ENCODE data around the gene UGT1A8. TPM values are rescaled to one million over a fixed set of nuclear protein-coding genes. Genes with fewer than 3 reads are reported as not detected.
"Not testable (repeated sequence)": the region's sequence is repeated elsewhere in the genome, so short reads cannot be mapped to it uniquely, and the experiment has no call there.

The UGT1A8 gene
- total RNA-seq, 1 donor from 2014 or later: not detected

GRCh38 chr2:233620204-233620603 lies 2.8 kb downstream of the UGT1A8 start:
- DNase-seq (no peak), ATAC-seq (ENCODE audit: low read depth) (no peak)
- intact Hi-C loops (cut with micrococcal nuclease): no loop called here
- H3K36me3 Mint-ChIP-seq (ENCODE audit: low read depth): no peaks in the 10 kb centered on the region
- H3K4me3 Mint-ChIP-seq: no peak overlapping the region
- no peak overlapping the region for H3K27ac Mint-ChIP-seq
- POLR2A ChIA-PET: no interaction called here
- TF ChIP-seq, protein P1, sequence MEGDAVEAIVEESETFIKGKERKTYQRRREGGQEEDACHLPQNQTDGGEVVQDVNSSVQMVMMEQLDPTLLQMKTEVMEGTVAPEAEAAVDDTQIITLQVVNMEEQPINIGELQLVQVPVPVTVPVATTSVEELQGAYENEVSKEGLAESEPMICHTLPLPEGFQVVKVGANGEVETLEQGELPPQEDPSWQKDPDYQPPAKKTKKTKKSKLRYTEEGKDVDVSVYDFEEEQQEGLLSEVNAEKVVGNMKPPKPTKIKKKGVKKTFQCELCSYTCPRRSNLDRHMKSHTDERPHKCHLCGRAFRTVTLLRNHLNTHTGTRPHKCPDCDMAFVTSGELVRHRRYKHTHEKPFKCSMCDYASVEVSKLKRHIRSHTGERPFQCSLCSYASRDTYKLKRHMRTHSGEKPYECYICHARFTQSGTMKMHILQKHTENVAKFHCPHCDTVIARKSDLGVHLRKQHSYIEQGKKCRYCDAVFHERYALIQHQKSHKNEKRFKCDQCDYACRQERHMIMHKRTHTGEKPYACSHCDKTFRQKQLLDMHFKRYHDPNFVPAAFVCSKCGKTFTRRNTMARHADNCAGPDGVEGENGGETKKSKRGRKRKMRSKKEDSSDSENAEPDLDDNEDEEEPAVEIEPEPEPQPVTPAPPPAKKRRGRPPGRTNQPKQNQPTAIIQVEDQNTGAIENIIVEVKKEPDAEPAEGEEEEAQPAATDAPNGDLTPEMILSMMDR (IDR thresholded peaks at IDR 0.05): no peak
- H3K27me3 Mint-ChIP-seq: peaks cover 32% of the 10 kb centered on the region
- peaks cover 4% of the 10 kb centered on the region for H3K9me3 Mint-ChIP-seq
- CTCF ChIA-PET: no interaction called here
- no peaks in the 10 kb centered on the region for H3K4me1 Mint-ChIP-seq

GRCh38 chr2:233621863-233622262 lies 4.4 kb downstream of the UGT1A8 start:
- DNase-seq; H3K4me1 Mint-ChIP-seq; intact Hi-C loops (cut with micrococcal nuclease); POLR2A ChIA-PET; H3K36me3 Mint-ChIP-seq (ENCODE audit: low read depth); H3K9me3 Mint-ChIP-seq; H3K27ac Mint-ChIP-seq; CTCF ChIA-PET; H3K4me3 Mint-ChIP-seq; ATAC-seq (ENCODE audit: low read depth): not testable (repeated sequence)
- H3K27me3 Mint-ChIP-seq: peaks cover 23% of the 10 kb centered on the region

DNA sequence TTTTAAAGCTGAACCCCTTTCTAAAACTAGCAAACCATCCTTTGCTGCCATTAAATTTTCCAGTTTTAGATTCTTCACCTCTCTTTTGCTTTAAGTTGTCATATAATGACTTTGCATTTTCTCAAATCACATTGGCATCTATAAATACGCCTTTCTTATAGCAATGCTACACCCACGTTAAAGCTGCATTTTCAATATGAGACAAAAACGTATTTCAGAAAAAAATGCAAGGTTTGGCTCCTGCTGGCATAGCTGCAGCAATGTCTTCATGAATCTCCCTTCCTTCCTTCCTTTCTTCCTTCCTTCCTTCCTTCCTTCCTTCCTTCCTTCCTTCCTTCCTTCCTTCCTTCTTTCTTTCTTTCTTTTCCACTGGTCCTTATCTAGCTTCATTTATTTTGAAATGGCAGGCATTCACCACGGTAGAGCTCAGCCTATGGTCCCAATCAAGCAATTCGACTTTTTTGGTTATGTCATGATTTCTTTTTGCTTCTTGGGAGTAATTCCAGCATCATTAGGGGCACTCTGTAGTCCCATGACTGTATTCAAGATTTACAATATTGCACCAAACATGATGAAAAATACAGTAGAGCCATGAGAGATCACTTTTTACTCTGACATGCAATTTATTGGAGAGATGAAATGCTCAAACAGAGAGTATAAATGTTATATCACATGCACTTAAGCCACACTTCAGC lies 10.0 kb downstream of the UGT1A8 start:
- no peak overlapping the region for H3K4me3 Mint-ChIP-seq
- DNase-seq (no peak), ATAC-seq (ENCODE audit: low read depth) (no peak)
- H3K4me1 Mint-ChIP-seq: no peaks in the 10 kb centered on the region
- CTCF ChIA-PET: interaction anchor here (0.7 kb wide), 1 partner anchor 37 kb away, joined by 3 read pairs; no protein-coding TSS in a partner anchor
- H3K9me3 Mint-ChIP-seq: peaks cover 24% of the 10 kb centered on the region
- H3K27me3 Mint-ChIP-seq: peaks cover 30% of the 10 kb centered on the region
- TF ChIP-seq, protein P1 (IDR thresholded peaks at IDR 0.05): no peak
- intact Hi-C loops (cut with micrococcal nuclease): no loop called here
- POLR2A ChIA-PET: interaction anchor here (0.7 kb wide), 1 partner anchor 130 kb away, joined by 11 read pairs; no protein-coding TSS in a partner anchor
- no peak overlapping the region for H3K27ac Mint-ChIP-seq
- no peaks in the 10 kb centered on the region for H3K36me3 Mint-ChIP-seq (ENCODE audit: low read depth)

DNA sequence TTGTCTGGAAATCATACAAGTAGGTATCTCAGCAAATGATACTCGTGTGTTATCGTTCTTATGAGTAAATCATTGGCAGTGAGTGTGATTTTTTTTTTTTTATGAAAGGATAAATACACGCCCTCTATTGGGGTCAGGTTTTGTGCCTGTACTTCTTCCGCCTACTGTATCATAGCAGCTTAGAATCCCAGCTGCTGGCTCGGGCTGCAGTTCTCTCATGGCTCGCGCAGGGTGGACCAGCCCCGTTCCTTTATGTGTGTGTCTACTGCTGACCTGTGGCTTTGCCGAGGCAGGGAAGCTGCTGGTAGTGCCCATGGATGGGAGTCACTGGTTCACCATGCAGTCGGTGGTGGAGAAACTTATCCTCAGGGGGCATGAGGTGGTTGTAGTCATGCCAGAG lies 18.9 kb downstream of the UGT1A8 start, which contains the start of gene UGT1A10:
Gene UGT1A10 (plus strand): TSS at position 143 of the 400 bp plus-strand sequence. CDS start 75 bp downstream, at position 218.
- H3K27me3 Mint-ChIP-seq: peaks cover 47% of the 10 kb centered on the region
- ATAC-seq (ENCODE audit: low read depth); H3K27ac Mint-ChIP-seq; POLR2A ChIA-PET; H3K4me1 Mint-ChIP-seq; intact Hi-C loops (cut with micrococcal nuclease); H3K4me3 Mint-ChIP-seq; H3K36me3 Mint-ChIP-seq (ENCODE audit: low read depth); CTCF ChIA-PET; DNase-seq; H3K9me3 Mint-ChIP-seq: not testable (repeated sequence)

GRCh38 chr2:233638836-233639235 lies 21.4 kb downstream of the UGT1A8 start:
- H3K36me3 Mint-ChIP-seq (ENCODE audit: low read depth): no peaks in the 10 kb centered on the region
- intact Hi-C loops (cut with micrococcal nuclease): no loop called here
- TF ChIP-seq, protein P1 (IDR thresholded peaks at IDR 0.05): no peak
- DNase-seq (no peak), ATAC-seq (ENCODE audit: low read depth) (no peak)
- ChIA-PET POLR2A (no interaction called here), CTCF (no interaction called here)
- H3K27ac Mint-ChIP-seq: no peak overlapping the region
- H3K4me1 Mint-ChIP-seq: peaks cover 9% of the 10 kb centered on the region
- peaks cover 5% of the 10 kb centered on the region for H3K9me3 Mint-ChIP-seq
- H3K4me3 Mint-ChIP-seq: no peak overlapping the region
- peaks cover 26% of the 10 kb centered on the region for H3K27me3 Mint-ChIP-seq

DNA sequence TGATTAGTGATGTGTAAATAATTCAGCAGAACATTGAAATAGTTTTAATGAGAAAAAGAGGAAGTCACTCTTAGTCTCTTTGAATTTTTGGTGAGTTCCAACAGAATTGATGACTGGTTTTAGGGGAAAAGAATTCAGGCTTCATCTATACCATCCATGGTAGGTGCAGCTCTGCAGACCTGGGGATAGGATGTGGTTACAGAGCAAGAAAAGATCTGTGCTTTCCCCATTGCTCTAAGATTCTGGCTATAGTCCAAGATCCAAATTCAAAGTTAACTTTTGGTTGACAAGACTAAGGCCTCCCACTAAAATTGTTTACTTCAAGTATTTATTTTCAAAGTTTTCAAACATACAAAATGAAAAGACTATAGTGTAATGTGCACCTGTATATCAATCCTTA lies 22.4 kb downstream of the UGT1A8 start:
- ATAC-seq (ENCODE audit: low read depth) (no peak), DNase-seq (no peak)
- no peak overlapping the region for H3K4me3 Mint-ChIP-seq
- intact Hi-C loops (cut with micrococcal nuclease): no loop called here
- ChIA-PET CTCF (no interaction called here), POLR2A (no interaction called here)
- H3K4me1 Mint-ChIP-seq: peaks cover 9% of the 10 kb centered on the region
- TF ChIP-seq, protein P1 (IDR thresholded peaks at IDR 0.05): no peak
- no peaks in the 10 kb centered on the region for H3K36me3 Mint-ChIP-seq (ENCODE audit: low read depth)
- peaks cover 25% of the 10 kb centered on the region for H3K27me3 Mint-ChIP-seq
- H3K27ac Mint-ChIP-seq: no peak overlapping the region
- H3K9me3 Mint-ChIP-seq: peaks cover 7% of the 10 kb centered on the region

Data from activated B cell treated with CpG ODN at 0.5 μM for 24 hours (primary cell).